Thyroid gland (tissue), 4 donors: ENCODE data around the gene GUCA2A.

Experiments used
- CTCF ChIP-seq, 6 experiments: fragments of 200-600 bp in 3 of 6; fragments of 450-650 bp in 3 of 6; sonication (generic) in 3 of 6; IDR thresholded peaks; one replicate each; pipeline ENCODE4 v1.5.1; 2016 to 2019; ENCODE audit warnings: antibody characterized with exemption in 6 of 6, mild to moderate bottlenecking in 2 of 6, inconsistent platforms in 1 of 6, moderate library complexity in 1 of 6
- POLR2A ChIP-seq, 2 donors: fragments of 450-650 bp; IDR thresholded peaks; one replicate each; pipeline ENCODE4 v1.6.1; 2017; ENCODE audit warnings: antibody characterized with exemption in 2 of 2, mild to moderate bottlenecking in 2 of 2, moderate library complexity in 1 of 2

GRCh38 chr1:42114229-42114628, 50.3 kb downstream of the GUCA2A start:
- TF ChIP-seq POLR2A (IDR thresholded peaks at IDR 0.05) (no peak), CTCF (IDR thresholded peaks at IDR 0.05) (no peak)
